Heart left ventricle (tissue), 13 donors: Measurements from ENCODE around the gene GNG3.

ENCODE experiments used
- CTCF ChIP-seq, 12 donors: fragments of 200-600 bp; sonication (generic) in 4 of 12; IDR thresholded peaks; one replicate each; pipeline versions ENCODE4 v1.5.0 to v1.8.0; 2018 to 2022; ENCODE audit warnings: antibody characterized with exemption in 12 of 12, mild to moderate bottlenecking in 5 of 12
- POLR2A ChIP-seq, 2 donors: fragments of 450-650 bp; IDR thresholded peaks; one replicate each; pipeline ENCODE4 v1.6.1; 2017; ENCODE audit warnings: antibody characterized with exemption in 2 of 2, mild to moderate bottlenecking in 2 of 2, moderate library complexity in 2 of 2
- donor health status: ischemic (EF 13 %, LVEDD 7.1; RV severe dilation, severe dysfunction).
- donor health status: DM: no; HTN: yes; CAD: no.
- donor health status: DM: no; HTN: no; CAD: no.
- donor health status: ischemic (EF 25% LVEDD 6.9; RV normal size, moderate dysfunction).
- donor health status: ischemic (EF 25% LVEDD 5.7; RV mildly dilated, moderate dysfunction).
- donor health status: ischemic (EF 35%, LVEDD 5.7; RV mildly dilated, moderate dysfunction).
- donor health status: nonischemic (EF 11% LVEDD 7.7; RV severe dilation, severe dysfunction).
- donor health status: DM: yes; HTN: yes; CAD: no.
- donor health status: PGD.
- donor health status: ischemic (EF 29% LVEDD 5.4; RV normal size, mild dysfunction).
- donor health status: nonischemic (EF 23%, LVEDD 6.1; RV moderate dilation, normal function).

GRCh38 chr11:62708392-62708791 lies 916 bp downstream of the GNG3 start:
- TF ChIP-seq POLR2A (IDR thresholded peaks at IDR 0.05) (no peak), CTCF (IDR thresholded peaks at IDR 0.05) (no peak)
